ENCODE results near the gene AMZ1.

- TF ChIP-seq POLR2AphosphoS5 (IDR thresholded peaks at IDR 0.05) (no peak), CTCF (IDR thresholded peaks at IDR 0.05) (no peak)
Observed at GRCh38 chr7:2687881-2688318, at the start of gene AMZ1.
